SHP77 treated with DMSO at 0.1 percent for 48 hours (cell line): ENCODE measurements around the gene FAM76B.

ENCODE experiments used
- DNase-seq: peaks from one replicate; lab custom pipeline; 2025; lab: John Stamatoyannopoulos, UW

Gene FAM76B

DNA sequence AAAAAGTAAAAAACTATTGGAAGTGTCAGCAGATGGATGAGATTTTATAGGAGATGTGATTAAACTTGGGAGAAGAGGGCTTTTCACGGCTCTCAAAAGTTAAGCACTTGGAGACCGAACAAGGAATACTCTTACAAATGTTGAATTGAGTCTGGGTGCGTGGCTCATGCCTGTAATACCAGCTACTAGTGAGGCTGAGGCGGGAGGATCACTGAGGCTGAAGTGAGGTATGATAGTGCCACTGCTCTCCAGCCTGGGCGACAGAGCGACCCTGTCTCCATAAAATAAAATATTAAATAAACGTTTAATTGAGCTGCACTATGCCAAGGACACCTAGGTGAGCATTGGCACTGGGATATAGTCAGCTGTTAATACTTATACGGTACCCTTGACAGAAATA, 2.6 kb upstream of the FAM76B start:
- no peak for DNase-seq

- no peak for DNase-seq
Measured at GRCh38 chr11:95791709-95792033, 2.1 kb upstream of the FAM76B start.

- peak; percentile 67 for DNase-seq
Measured at GRCh38 chr11:95790933-95791708, 1.5 kb upstream of the FAM76B start.

- peak; percentile 91 for DNase-seq
Measured at GRCh38 chr11:95790123-95790932, 746 bp upstream of the FAM76B start, which contains the start of gene CEP57. TSS of gene CEP57 (plus strand) at chr11:95790498. CDS start at chr11:95790699, 201 bp downstream.

GRCh38 chr11:95788921-95789505, 569 bp downstream of the FAM76B start:
- no peak for DNase-seq

DNA sequence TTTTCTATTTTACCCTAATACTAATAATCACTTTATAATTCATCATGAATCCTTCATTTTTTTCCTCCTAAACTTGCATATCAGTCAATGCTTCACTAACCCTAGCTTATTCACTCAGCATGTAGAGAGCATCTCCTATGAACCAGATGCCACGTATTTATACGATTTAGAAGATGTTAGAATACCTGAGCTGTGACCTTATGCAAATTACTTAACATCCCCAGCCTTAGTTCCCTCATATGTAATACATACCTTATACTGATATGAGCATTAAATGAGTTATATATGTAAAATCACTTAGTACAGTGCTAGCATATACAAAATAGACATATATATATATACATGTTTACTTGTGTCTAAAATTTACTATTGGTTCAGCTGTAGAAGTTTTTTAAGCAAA, 9.0 kb downstream of the FAM76B start:
- no peak for DNase-seq

- no peak for DNase-seq
Measured at GRCh38 chr11:95778699-95779098, 10.9 kb downstream of the FAM76B start.

- no peak for DNase-seq
Measured at GRCh38 chr11:95776859-95777258, 12.7 kb downstream of the FAM76B start.

DNA sequence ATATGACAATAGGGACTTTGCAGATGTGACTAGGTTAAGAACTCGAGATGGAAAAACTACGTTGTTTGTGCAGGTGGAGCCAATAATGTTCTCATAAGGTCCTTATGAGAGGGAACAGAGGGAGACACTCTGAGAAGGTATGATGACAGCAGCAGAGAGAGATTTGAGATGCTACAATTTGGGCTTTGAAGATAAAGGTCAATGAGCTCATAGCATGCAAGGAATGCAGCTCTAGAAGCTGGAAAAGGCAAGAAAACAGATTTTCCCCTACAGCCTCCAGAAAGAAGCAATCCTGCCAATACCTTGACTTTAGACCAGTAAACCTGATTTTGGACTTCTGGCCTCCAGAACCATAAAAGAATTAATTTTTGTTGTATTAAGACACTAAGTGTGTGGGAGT, 21.1 kb downstream of the FAM76B start:
- no peak for DNase-seq

GRCh38 chr11:95767498-95767897, 22.1 kb downstream of the FAM76B start:
- no peak for DNase-seq

- DNase-seq = no peak
Measured at GRCh38 chr11:95766701-95767100, 22.9 kb downstream of the FAM76B start.

GRCh38 chr11:95764267-95764898, 25.2 kb downstream of the FAM76B start:
- DNase-seq = no peak

DNA sequence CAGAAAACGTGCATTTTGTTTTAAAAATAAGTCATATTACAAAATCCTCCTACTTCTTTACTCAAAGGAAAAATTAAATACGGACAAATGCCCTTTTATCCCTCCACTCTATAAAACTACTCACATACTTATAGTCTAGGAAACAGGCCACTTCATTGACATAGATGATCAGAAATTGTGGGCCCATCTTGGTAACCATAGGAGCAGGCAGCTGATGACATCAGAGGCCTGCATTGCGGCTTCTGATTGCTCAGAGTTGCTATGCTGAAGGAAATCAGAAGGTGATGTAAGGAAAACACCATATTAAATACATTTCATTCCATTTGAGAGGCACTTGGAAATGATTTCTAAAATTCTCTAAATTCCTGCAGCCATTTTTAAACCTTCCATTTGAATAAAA, 27.0 kb downstream of the FAM76B start:
- DNase-seq = no peak

DNA sequence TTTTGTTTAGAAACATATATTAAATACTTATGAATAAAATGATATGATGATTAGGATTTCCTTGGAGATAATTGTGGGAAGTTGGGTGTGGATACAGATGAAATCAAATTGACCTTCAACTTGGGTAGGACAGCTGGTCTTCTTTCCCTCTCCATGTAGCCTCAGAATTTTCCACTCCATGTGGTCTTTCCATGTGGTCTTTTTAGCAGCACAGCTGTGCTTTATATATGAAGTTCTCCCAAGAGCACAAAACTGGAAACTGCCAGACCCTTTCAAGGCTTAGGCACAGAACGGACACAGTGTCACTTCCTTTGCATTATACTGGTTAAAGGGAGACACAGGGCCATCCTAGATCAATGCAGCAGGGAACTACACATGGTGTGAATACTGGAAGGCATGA, 28.6 kb downstream of the FAM76B start:
- DNase-seq = no peak

- DNase-seq = no peak
Measured at GRCh38 chr11:95751515-95751914, 38.1 kb downstream of the FAM76B start.

- no peak for DNase-seq
Measured at GRCh38 chr11:95750101-95750500, 39.5 kb downstream of the FAM76B start.

DNA sequence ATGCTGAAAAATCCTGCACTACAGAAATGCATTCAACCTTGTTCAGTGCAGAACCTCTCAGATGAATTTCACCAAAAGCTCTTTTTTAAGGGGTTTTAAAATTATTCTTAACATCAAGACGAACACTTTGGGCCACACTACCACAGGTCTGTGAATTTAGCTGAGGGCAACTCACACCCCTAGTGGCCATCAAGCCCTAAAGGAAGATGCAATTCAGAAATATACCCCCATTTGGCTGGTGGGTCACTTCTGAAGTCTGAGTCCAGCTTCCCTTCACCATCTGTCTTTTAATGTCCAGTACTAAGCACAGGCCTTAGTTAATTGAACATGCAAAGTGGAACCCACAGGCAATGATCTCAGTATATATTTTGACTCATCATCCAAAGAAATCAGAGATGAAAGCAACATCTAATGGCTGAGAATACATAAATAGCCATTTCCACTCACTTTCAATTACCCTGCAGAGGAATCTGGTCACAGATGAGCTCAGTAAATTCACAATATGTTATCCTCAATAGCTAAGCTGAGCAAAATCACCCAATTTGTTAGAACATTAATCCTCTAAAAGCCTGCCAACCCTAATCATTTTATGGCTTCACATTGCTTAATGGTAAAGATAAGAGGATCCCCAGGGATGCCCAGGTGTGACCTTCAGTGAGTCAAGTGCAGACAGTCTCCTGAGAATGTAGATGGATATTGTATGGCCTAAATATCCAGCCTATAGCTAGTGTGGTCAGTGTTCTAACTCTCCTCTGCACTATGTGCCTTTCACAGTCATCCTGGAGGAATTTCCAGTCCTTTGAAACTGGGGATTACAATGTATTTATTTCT, 50.3 kb downstream of the FAM76B start:
- DNase-seq = no peak

- DNase-seq = no peak
Measured at GRCh38 chr11:95736809-95737208, 52.8 kb downstream of the FAM76B start.

GRCh38 chr11:95736355-95736754, 53.2 kb downstream of the FAM76B start:
- no peak for DNase-seq

- DNase-seq = no peak
Measured at GRCh38 chr11:95734009-95734572, 55.5 kb downstream of the FAM76B start.

DNA sequence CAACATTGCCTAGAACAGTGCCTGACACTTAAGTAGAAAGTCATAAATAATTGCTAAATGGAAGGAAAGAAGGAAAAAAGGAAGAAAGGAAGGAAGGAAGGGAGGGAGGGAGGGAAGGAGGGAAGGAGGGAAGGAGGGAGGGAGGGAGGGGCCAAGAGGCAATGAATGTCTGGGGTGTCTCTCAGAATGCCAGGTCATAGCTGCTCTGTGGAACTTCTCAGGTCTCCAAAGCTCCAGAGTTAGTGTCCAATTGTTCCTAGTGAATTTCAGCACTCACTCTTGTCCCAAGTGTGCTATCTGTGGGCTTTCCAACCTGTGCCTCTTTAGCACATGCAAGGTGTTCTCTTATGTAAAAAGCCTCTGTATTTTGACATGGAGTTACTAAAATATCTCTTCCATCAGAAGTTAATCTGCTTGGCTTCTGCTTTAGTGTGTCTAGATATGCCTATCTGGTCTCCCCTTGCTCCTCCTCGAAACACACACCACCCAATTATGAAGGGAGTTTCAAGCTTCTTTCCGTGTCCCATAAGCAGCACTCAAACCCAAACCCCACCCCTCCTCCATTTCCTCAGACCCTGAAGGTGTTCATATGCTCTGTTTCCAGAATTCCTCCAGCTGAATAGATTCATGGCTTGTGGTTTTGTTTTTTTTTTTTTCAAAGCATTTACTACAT, 56.5 kb downstream of the FAM76B start:
- DNase-seq = no peak
